Left lung (tissue), 10 donors: ENCODE measurements around the gene PRCP. TPM values are rescaled to one million over a fixed set of nuclear protein-coding genes. Genes with fewer than 3 reads are reported as not detected.
"Not testable (repeated sequence)": the region's sequence is repeated elsewhere in the genome, so short reads cannot be mapped to it uniquely, and the experiment has no call there.

Experiments
- ATAC-seq: fragments of 200-7000 bp; cut with Tn5 transposase; one replicate; pipeline ENCODE4 v1.9.1; 2020; ENCODE audit warnings: moderate library complexity
- DNase-seq, 4 donors: peaks; one replicate each; pipeline ENCODE4 v3.0.0-alpha.2; 2013 to 2020
- H3K27ac ChIP-seq, 2 donors: fragments of 200-600 bp; sonication (generic) in 1 of 2; one replicate each; pipeline versions ENCODE4 v1.5.0 to v1.8.0; 2020 to 2021
- H3K27me3 ChIP-seq, 2 donors: fragments of 200-600 bp; sonication (generic) in 1 of 2; one replicate each; pipeline versions ENCODE4 v1.5.0 to v1.8.0; 2020 to 2021
- H3K36me3 ChIP-seq, 2 donors: fragments of 200-600 bp; sonication (generic) in 1 of 2; one replicate each; pipeline versions ENCODE4 v1.5.0 to v1.8.0; 2020 to 2021
- H3K4me1 ChIP-seq, 2 donors: fragments of 200-600 bp; one replicate each; pipeline ENCODE4 v1.8.0; 2021
- H3K4me3 ChIP-seq, 2 donors: fragments of 200-600 bp; sonication (generic) in 1 of 2; one replicate each; pipeline versions ENCODE4 v1.5.0 to v1.8.0; 2020 to 2021; ENCODE audit warnings: mild to moderate bottlenecking in 1 of 2
- H3K9me3 ChIP-seq, 2 donors: fragments of 200-600 bp; sonication (generic) in 1 of 2; one replicate each; pipeline versions ENCODE4 v1.5.0 to v1.8.0; 2020 to 2021
- intact Hi-C, 2 donors: fragments of 100-400 bp; cut with DNase I; formaldehyde crosslinking; loops; one replicate each; pipeline versions ENCODE4 v1.11.2 to v1.14.2; 2022
- polyA plus RNA-seq, 6 donors: library from polyadenylated mRNA; unstranded; fragments of 120-200 nt; gene quantifications; one replicate each; pipeline ENCODE4 v1.2.1, GENCODE V29; 2013; ENCODE audit not compliant: insufficient read length in 6 of 6
- total RNA-seq, 2 donors: library from RNA; stranded (reverse); fragmentation: NEBNext Ultra II Directional; extraction: Animal tissue kit (Norgen Biotek cat#: 25700); gene quantifications; one replicate each; pipeline ENCODE4 v1.2.1, GENCODE V29; 2021
- TF ChIP-seq, protein P1 (sequence below), 2 donors: fragments of 200-600 bp; sonication (generic) in 1 of 2; IDR thresholded peaks; one replicate each; pipeline versions ENCODE4 v1.5.0 to v1.8.0; 2021; ENCODE audit warnings: antibody characterized with exemption in 2 of 2
- donor health status: DM: no; HTN: yes; CAD: no.
- donor health status: DM: no; HTN: no; CAD: no.

Gene PRCP
- total and polyA plus RNA-seq, 8 donors: 82.4 to 261 (median 228) TPM

DNA sequence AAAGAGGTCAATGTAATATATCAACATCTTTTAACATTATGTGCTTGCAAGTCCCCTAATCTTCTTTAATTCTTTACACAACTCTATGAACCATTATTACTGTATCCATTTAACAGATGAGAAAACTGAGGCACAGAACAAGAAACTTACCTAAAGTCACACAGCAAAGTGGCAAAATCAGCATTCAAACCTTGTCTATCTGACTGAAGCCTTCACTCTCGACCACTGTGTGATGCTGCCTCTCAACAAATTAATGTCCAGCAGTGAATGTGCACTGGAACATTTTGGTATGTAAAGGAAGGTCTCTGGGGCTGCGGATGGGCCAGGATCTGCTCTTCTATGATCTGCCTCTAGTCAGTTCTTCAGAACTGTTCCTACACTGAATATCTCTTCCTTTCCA lies 42.1 kb downstream of the PRCP start:
- Histone ChIP-seq H3K4me1 (peaks cover 0 to 4% of the 10 kb centered on the region in 2 donors), H3K27me3 (no peaks in the 10 kb centered on the region), H3K27ac (no peak overlapping the region), H3K4me3 (no peak overlapping the region), H3K9me3 (no peaks in the 10 kb centered on the region), H3K36me3 (no peaks in the 10 kb centered on the region)
- DNase-seq (no peak), ATAC-seq (no peak)
- intact Hi-C loops: no loop called here
- TF ChIP-seq, protein P1, sequence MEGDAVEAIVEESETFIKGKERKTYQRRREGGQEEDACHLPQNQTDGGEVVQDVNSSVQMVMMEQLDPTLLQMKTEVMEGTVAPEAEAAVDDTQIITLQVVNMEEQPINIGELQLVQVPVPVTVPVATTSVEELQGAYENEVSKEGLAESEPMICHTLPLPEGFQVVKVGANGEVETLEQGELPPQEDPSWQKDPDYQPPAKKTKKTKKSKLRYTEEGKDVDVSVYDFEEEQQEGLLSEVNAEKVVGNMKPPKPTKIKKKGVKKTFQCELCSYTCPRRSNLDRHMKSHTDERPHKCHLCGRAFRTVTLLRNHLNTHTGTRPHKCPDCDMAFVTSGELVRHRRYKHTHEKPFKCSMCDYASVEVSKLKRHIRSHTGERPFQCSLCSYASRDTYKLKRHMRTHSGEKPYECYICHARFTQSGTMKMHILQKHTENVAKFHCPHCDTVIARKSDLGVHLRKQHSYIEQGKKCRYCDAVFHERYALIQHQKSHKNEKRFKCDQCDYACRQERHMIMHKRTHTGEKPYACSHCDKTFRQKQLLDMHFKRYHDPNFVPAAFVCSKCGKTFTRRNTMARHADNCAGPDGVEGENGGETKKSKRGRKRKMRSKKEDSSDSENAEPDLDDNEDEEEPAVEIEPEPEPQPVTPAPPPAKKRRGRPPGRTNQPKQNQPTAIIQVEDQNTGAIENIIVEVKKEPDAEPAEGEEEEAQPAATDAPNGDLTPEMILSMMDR (IDR thresholded peaks at IDR 0.05): no peak

DNA sequence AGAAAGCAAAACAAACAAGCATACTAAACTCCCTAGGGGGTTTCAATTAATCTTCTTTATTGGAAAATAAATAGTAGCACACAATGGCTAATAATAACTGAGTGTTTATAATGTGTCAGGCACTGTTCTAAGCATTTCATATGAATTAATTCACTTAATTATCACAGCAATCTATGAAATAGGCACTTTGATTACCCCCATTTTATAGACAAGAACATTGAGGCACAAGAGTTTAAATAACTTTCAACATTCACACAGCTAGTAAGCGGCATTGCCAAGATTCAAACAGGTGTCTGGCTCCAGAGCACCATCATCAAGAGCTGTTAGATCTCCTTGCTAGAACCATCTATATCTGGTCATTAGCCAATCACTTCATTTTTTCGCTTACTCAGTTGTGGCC lies 43.1 kb downstream of the PRCP start:
- DNase-seq (no peak), ATAC-seq (no peak)
- Histone ChIP-seq H3K27me3 (no peaks in the 10 kb centered on the region), H3K9me3 (no peaks in the 10 kb centered on the region), H3K36me3 (no peaks in the 10 kb centered on the region), H3K4me1 (peaks cover 0 to 4% of the 10 kb centered on the region in 2 donors), H3K4me3 (no peak overlapping the region), H3K27ac (no peak overlapping the region)
- TF ChIP-seq, protein P1 (IDR thresholded peaks at IDR 0.05): no peak
- intact Hi-C loops: no loop called here

DNA sequence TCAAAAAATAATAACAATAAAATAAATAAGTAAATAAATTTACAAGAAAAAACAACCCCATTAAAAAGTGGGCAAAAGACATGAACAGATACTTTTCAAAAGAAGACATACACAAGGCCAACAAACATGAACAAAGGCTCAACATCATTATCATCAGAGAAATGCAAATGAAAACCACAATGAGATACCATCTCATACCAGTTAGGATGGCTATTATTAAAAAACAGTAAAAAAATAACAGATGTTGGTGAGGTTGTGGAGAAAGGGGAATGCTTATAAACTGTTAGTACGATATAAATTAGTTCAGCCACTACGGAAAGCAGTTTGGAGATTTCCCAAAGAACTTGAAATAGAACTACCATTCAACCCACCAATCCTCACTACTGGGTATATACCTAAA lies 44.6 kb downstream of the PRCP start:
- no peaks in the 10 kb centered on the region for H3K36me3 ChIP-seq
- H3K9me3 ChIP-seq: no peaks in the 10 kb centered on the region
- H3K4me1 ChIP-seq: peaks cover 0 to 4% of the 10 kb centered on the region in 2 donors
- TF ChIP-seq, protein P1 (IDR thresholded peaks at IDR 0.05): no peak
- no peak for DNase-seq
- intact Hi-C loops: no loop called here
- H3K27ac ChIP-seq: no peak overlapping the region
- no peak for ATAC-seq
- no peaks in the 10 kb centered on the region for H3K27me3 ChIP-seq
- no peak overlapping the region for H3K4me3 ChIP-seq

DNA sequence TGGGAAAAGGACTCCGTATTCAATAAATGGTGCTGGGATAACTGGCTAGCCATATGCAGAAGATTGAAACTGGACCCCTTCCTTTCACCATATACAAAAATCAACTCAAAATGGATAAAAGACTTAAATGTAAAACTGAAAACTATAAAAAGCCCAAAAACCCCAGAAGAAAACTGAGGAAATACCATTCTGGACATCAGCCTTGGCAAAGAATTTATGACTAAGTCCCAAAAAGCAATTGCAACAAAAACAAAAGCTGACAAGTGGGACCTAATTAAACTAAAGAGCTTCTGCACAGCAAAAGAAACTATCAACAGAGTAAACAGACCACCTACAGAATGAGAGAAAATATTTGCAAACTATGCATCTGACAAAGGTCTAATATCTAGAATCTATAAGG lies 45.3 kb downstream of the PRCP start:
- H3K9me3 ChIP-seq, H3K27ac ChIP-seq, intact Hi-C loops, DNase-seq, ATAC-seq, H3K27me3 ChIP-seq, H3K4me1 ChIP-seq, H3K36me3 ChIP-seq, H3K4me3 ChIP-seq: not testable (repeated sequence)

DNA sequence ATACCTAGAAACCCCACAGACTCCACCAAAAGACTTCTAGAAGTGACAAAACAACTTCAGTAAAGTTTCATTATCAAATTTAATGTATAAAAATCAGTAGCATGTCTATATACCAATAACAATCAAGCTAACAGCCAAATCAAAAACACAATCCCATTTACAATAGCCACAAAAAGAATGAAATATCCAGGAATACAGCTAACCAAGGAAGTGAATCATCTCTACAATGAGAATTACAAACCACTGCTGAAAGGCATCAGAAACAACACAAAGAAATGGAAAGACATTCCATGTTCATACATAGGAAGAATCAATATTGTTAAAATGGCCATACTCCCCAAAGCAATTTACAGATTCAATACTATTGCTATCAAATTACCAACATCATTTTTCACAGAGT lies 46.0 kb downstream of the PRCP start:
- Histone ChIP-seq H3K4me1 (peaks cover 0 to 4% of the 10 kb centered on the region in 2 donors), H3K9me3 (no peaks in the 10 kb centered on the region), H3K36me3 (peaks cover 0 to 6% of the 10 kb centered on the region in 2 donors), H3K4me3 (no peak overlapping the region), H3K27ac (no peak overlapping the region), H3K27me3 (no peaks in the 10 kb centered on the region)
- intact Hi-C loops: no loop called here
- DNase-seq (no peak), ATAC-seq (no peak)
- TF ChIP-seq, protein P1 (IDR thresholded peaks at IDR 0.05): no peak

DNA sequence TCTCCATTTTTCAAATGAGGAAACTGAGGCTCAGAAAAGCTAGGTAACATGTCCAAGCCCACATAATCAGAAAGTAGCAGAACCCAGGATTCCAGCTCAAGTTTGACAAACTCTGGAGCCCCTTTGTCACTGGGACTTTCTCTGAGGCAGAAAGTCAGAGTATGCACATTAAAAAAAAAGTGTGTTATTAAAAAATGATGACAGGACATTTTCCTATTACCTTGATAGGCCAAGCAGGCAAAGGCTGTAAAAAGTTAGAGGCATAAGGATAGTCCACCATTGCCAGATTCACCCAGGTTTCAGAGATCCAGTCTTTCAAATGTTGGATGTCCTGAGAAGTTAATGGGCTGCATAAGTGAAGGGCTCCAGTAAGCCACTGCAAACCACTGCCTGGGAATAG lies 51.4 kb downstream of the PRCP start:
- Histone ChIP-seq H3K27me3 (no peaks in the 10 kb centered on the region), H3K9me3 (no peaks in the 10 kb centered on the region), H3K4me3 (no peak overlapping the region), H3K27ac (no peak overlapping the region), H3K4me1 (no peaks in the 10 kb centered on the region), H3K36me3 (peaks cover 0 to 21% of the 10 kb centered on the region in 2 donors)
- intact Hi-C loops: no loop called here
- no peak for DNase-seq
- TF ChIP-seq, protein P1 (IDR thresholded peaks at IDR 0.05): no peak
- no peak for ATAC-seq
